HTR-8/SVneo (cell line): ENCODE results near the gene CBR1.

ENCODE experiments used
- DNase-seq: peaks from one replicate; pipeline ENCODE4 v3.0.0; 2011; ENCODE audit warnings: low spot score, mixed read lengths; ENCODE audit not compliant: insufficient read length
- FAIRE-seq: peaks from 2 replicates; lab custom pipeline; 2011; peaks lifted over from hg19 to GRCh38; lab: Jason Lieb, UNC

CBR1 gene

DNA sequence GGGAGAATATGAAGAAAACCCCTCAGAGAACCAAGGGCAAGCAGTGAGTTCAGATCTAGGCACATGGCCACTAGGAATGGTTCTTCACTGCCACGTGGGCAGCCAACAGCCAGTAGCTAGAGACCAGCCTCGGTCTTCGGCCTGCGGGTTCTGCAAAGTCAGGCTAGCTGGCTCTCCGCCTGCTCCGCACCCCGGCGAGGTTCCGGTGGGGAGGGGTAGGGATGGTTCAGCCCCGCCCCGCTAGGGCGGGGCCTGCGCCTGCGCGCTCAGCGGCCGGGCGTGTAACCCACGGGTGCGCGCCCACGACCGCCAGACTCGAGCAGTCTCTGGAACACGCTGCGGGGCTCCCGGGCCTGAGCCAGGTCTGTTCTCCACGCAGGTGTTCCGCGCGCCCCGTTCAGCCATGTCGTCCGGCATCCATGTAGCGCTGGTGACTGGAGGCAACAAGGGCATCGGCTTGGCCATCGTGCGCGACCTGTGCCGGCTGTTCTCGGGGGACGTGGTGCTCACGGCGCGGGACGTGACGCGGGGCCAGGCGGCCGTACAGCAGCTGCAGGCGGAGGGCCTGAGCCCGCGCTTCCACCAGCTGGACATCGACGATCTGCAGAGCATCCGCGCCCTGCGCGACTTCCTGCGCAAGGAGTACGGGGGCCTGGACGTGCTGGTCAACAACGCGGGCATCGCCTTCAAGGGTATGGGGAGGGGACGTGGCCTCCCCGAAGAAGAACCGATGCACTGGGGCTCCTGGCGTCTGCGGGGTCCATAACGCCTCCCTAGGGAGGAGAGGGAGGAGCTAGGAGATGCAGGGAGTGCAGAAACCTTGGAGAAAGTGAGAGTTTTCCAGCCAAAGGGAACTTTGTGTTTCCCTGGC is at the start of gene CBR1:
Gene CBR1 (plus strand): TSS at position 312 of the 871 bp plus-strand sequence. CDS start 92 bp downstream, at position 404.
- DNase-seq (peak; percentile 79), FAIRE-seq (peak; percentile 86)

DNA sequence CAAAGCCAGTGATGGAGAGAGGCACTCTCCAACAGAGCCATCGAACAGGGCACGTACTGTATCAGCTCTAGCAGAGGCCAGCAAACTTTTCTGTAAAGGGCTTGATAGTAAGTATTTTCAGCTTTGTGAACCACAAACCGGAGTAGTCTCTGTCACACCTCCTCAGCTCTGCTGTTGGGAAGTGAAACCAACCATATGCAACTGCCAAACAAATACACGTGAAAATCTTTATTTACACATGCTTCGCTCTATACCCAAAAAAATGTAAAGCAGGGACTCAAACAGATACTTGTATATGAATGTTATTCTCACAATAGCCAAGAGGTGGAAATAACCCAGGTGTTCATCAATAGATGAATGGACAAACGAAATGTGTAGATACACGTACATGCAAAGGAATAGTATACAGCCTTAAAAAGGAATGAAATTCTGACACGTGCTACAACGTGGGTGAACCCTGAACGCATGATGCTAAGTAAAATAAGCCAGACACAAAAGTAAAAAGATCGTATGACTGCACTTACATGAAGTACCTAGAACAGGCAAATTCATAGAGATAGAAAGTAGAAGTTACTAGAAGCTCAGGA is 48.5 kb upstream of the CBR1 start:
- no peak for FAIRE-seq
- DNase-seq = no peak

- no peak for FAIRE-seq
- DNase-seq = no peak
These were observed 47.3 kb upstream of the CBR1 start for GRCh38 chr21:36022427-36023091.

- FAIRE-seq (no peak), DNase-seq (no peak)
These were observed 46.7 kb upstream of the CBR1 start for GRCh38 chr21:36023092-36023480.

DNA sequence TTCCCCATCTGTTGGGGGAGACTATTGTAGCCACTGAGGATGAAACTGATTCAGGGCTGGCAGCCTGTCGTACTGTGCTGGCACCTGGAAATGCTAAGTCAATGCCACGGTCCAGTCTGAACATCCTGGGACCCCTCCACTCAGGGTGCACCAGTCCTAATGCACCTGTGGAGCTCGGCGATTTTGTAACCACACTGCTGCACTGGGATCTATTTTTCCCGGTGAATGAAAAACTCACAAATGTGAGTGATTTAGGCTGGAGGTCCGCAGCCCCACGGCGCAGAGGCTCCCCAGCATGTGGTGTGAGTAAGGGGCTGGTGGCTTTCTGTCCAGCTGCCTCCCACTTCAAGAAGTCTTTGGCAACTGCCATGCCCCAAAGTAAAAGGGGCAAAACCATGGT is 45.0 kb upstream of the CBR1 start:
- no peak for FAIRE-seq

GRCh38 chr21:36027347-36027746 is 42.5 kb upstream of the CBR1 start:
- DNase-seq (no peak), FAIRE-seq (no peak)

More for the DNA sequence above, 45.0 kb upstream of the CBR1 start:
- DNase-seq = no peak

- FAIRE-seq = peak; percentile 26
- peak; percentile 87 for DNase-seq
These were observed 41.4 kb upstream of the CBR1 start for GRCh38 chr21:36028127-36029069.

DNA sequence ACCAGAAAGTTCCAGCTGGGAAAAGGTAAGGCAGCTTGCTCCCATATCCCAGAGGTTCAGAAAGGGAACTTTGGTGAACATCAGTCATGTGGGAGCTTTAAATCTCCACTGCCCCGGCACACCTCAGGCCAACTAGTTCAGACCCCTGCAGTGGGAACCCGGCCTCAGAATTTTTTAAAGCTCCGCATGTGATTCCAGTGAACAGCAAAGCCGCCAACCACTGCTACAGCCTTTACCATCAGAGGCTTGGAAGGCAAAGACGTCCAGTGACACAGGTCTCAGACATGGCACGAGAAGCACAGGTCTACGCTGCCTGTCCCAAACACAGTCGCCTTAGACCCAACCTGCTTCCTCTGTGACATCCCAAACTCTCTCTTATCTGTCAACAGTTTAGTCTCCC is 40.5 kb upstream of the CBR1 start:
- DNase-seq = no peak
- FAIRE-seq = no peak

DNA sequence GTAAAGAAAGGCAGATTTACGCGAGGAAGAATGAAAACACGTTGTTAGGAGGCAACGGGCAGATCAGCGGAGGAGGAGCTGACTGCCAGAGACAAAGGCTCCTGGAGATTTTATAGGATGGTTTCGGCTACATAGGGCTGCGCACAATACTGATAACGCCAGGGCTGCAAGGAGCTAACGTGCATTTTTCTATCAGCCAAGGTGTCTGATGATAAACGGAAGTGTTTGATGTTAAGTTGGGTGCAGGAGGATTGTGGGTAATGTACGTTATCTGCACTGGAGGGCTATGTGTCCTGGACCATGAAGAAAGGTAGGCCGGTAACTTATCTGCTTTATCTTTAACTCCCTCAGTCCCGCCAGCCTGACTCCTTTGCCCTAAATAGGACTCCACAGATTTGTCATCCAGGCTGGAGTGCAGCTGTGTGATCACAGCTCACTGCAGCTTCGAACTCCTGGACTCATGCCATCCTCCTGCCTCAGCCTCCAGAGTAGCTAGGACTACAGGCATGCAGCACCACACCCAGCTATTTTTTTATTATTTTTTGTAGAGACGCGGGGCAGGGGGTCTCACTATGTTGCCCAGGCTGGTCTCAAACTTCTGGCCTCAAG is 39.1 kb upstream of the CBR1 start:
- peak; percentile 60 for FAIRE-seq
- no peak for DNase-seq

GRCh38 chr21:36032647-36033406 is 37.0 kb upstream of the CBR1 start:
- FAIRE-seq = no peak
- no peak for DNase-seq

DNA sequence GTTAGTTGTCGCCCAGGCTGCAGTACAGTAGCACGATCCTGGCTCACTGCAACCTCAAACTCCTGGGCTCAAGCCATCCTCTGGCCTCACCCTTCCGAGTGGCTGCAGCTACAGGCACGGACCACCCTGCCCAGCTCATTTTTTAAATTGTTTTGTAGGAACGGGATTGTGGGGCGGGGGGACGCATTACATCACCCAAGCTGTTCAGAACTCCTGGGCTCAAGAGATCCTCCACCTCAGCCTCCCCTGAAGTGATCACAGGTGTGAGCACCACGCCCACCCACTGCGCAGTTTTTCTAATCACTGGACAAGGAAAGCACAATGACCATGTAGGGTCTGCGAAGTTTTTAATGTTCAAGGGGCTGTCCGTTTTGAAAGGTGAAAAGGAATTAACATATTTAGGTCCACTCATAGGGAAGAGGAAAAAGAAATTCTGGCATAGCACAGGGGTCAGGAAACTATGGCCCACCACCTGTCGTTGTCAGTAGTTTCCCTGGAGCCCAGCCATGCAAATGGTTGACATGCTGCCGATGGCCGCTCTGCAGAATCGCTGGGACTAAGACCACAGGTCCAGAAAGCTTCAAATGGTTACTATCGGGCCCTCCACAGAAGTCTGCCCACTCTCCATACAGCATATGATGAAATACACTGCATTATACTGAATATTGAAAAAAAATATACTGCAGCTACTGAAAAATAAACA is 35.5 kb upstream of the CBR1 start:
- FAIRE-seq (no peak), DNase-seq (no peak)

- FAIRE-seq (no peak), DNase-seq (no peak)
These were observed 34.4 kb upstream of the CBR1 start for GRCh38 chr21:36035381-36035791.

- DNase-seq = no peak
- no peak for FAIRE-seq
These were observed 30.9 kb upstream of the CBR1 start for GRCh38 chr21:36038701-36039497.

DNA sequence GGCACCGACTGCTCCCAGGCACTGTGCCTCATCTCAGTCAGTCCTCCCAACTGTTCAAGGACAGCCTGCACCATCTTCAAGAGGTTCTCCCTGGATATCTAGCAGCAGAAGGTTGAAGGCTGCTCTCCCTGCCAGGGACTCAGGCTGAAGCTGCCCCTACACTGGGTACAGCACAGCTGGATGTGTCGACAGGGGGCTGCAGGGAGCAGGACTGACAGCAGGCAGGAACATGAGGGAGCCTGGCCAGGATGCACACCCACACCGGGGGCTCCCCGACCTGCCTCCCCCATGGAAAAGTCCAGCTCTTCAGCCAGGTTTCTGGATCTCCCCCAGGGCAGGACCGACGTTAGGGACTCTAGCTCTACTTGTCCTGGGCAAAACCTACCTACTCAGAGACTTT is 30.0 kb upstream of the CBR1 start:
- DNase-seq (no peak), FAIRE-seq (no peak)

DNA sequence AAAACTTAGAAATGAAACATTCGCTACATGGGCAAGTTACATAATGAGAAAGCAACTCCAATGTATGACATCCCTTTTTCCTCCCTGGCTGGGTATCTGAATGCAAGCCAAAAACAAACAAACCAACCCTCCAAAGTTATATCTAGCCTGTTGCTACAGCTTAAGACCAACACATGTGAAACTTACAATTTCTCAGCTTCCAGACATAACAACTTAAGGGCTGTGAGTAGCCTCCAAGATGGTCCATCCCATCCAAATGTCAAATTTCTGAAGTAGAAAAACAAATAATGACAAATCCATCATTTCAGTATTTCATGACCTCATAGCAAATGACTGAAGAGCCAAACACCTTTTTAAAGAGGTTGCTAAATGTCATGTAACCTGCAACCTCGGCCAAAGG is 29.4 kb upstream of the CBR1 start:
- DNase-seq = no peak
- no peak for FAIRE-seq

GRCh38 chr21:36041910-36042309 is 27.9 kb upstream of the CBR1 start:
- no peak for DNase-seq
- FAIRE-seq = no peak

DNA sequence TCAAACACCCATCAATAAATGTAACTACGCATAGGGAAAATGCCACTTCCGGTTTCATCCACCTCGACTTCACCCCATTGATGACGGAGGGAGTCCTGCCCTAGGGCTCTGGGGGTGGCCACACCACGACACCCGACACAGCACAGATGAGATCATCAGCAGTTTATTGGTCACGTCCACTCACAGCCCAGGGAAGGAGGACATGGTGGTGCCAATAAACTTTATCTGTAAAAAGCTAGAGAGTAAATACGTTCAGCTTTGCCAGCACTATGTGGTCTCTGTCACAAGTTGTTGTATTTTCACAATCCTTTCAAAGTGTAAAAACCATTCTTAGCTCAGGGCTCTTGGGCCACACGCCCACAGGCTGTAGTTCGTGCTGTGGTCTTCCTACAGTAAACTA is 25.8 kb upstream of the CBR1 start:
- DNase-seq = no peak
- no peak for FAIRE-seq

GRCh38 chr21:36045993-36046392 is 23.8 kb upstream of the CBR1 start:
- no peak for FAIRE-seq
- DNase-seq = no peak
